ENCODE data around the gene AHCTF1.
"Not testable (repeated sequence)": the region's sequence is repeated elsewhere in the genome, so short reads cannot be mapped to it uniquely, and the experiment has no call there.

The AHCTF1 gene

GRCh38 chr1:246837418-246838117, 94.2 kb downstream of the AHCTF1 start:
- DNase-seq (ENCODE audit: low spot score) = no peak

- no peak for DNase-seq (ENCODE audit: low spot score)
Measured at GRCh38 chr1:246836209-246836966, 95.4 kb downstream of the AHCTF1 start.

DNA sequence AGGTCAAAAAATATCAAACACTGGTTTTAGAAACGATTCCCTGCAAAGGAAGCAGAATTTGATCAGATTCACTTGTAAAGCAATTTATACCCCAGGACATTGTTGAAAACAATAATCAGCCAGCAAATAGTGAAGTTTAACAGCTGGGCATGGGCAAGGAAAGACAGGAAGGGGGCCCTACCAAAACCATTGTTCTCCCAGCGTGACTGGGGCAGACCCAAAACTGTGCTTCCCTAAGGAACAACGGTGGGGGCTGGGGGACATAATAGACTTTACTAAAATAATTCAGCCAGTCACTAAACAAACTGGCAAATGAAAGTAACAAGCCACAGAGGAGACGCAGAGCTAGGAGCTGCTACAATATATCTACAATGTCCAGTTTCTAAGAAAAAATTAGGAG, 100.2 kb downstream of the AHCTF1 start:
- no peak for DNase-seq (ENCODE audit: low spot score)

DNA sequence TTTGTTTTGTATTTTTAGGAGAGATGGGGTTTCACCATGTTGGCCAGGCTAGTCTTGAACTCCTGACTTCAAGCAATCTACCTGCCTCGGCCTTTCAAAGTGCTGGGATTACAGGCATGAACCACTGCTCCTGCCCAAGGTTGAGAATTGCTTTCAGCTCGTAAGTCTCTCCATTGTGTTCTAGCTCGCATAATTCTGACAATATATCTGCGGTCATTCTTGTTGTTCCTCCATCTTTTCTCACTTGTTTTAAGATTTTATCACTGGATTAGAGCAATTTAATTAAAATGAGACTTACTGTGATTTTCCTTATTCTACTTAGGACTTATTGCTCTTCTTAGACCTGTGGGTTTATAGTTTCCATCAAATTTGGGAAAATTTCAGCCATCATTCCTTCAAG, 102.9 kb downstream of the AHCTF1 start:
- no peak for DNase-seq (ENCODE audit: low spot score)

DNA sequence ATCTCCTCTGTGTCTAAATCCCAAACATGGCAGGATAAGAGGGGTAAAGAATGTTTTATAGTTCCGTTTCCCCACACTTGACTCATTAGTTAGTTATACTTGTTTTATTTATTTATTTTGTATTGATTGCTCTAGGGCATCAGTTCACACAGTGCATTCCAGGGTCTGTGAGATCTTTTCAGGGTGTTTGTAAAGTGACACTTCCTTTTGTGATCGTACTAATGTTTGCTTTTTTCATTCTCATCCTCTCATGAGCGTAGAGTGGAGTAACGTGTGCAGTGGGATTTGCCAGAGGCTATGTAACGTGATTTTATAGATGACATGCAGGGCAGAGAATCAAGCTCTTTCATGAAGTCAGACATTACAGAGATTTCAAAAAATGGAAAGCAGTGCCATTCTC, 104.4 kb downstream of the AHCTF1 start:
- DNase-seq (ENCODE audit: low spot score) = no peak

DNA sequence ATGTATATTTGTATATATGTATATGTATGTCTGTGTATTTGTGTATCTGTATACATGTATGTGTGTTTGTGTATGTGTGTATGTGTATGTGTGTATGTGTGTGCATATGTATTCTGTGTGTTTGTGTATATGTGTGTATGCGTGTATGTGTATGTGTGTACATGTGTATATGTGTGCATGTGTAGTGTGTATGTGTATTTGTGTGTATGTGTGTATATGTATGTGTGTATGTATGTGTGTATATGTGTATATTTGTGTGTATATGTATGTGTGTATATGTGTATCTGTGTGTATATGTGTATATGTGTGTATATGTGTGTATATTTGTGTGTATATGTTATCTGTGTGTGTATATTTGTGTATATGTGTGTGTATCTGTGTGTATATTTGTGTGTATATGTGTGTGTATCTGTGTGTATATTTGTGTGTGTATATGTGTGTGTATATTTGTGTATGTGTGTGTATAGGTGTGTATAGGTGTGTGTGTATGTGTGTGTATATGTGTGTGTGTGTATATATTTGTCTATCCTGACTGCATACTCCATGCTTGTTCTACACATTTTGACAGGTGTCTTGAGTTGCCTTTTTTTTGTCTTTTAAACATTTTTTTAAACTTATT, 106.1 kb downstream of the AHCTF1 start:
- no peak for DNase-seq (ENCODE audit: low spot score)

GRCh38 chr1:246824541-246824940, 107.2 kb downstream of the AHCTF1 start:
- no peak for DNase-seq (ENCODE audit: low spot score)

GRCh38 chr1:246822154-246822553, 109.6 kb downstream of the AHCTF1 start:
- not testable (repeated sequence) for DNase-seq (ENCODE audit: low spot score)

GRCh38 chr1:246820666-246821065, 111.1 kb downstream of the AHCTF1 start:
- no peak for DNase-seq (ENCODE audit: low spot score)

- DNase-seq (ENCODE audit: low spot score) = not testable (repeated sequence)
Measured at GRCh38 chr1:246817778-246818177, 114.0 kb downstream of the AHCTF1 start.

- no peak for DNase-seq (ENCODE audit: low spot score)
Measured at GRCh38 chr1:246815693-246816270, 116.0 kb downstream of the AHCTF1 start.

DNA sequence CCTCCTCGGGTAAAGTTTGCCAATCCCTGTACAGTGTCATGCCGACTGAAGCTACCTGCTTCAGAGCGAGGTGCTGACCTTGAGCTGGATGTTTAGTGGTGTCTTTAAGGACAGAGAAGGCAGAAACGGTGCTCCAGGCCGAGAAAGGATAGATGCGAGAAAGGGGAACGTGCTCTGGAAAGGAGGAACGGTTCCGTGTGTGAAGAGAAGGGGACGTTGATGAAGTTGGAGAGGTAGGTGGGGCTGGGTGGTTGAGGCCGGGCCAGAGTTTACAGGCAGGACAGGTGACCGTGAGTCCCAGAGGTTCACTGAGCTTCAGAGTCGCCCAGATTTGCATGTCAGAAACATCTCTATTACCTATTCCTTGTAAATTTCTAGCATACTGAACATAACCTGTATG, 116.9 kb downstream of the AHCTF1 start:
- DNase-seq (ENCODE audit: low spot score) = no peak

DNA sequence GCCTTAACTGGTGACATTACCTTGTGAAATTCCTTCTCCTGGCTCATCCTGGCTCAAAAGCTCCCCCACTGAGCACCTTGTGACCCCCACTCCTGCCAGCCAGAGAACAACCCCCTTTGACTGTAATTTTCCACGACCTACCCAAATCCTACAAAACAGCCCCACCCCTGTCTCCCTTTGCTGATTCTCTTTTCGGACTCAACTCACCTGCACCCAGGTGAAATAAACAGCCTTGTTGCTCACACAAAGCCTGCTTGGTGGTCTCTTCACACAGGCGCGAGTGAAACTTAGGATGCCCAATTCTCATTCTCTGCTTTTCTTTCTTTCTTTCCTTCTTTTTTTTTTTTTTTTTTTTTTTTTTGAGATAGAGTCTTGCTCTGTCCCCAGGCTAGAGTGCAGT, 118.4 kb downstream of the AHCTF1 start:
- DNase-seq (ENCODE audit: low spot score) = not testable (repeated sequence)

DNA sequence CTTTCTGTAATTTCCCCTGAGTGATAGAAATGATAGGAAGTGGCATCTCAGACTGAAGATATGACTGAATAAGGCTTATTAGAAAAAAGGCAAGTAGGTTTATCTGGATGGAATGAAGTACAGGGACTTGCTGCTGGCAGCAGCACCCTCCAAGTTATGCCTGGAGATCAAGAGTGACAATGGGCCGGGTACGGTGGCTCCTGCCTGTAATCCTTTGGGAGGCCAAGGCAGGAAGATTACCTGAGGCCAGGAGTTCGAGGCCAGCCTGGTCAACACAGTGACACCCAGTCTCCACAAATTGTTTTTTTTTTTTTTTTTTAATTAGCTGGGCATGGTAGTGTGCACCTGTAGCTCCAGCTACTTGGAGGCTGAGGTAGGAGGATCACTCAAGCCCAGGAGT, 119.8 kb downstream of the AHCTF1 start:
- no peak for DNase-seq (ENCODE audit: low spot score)

DNA sequence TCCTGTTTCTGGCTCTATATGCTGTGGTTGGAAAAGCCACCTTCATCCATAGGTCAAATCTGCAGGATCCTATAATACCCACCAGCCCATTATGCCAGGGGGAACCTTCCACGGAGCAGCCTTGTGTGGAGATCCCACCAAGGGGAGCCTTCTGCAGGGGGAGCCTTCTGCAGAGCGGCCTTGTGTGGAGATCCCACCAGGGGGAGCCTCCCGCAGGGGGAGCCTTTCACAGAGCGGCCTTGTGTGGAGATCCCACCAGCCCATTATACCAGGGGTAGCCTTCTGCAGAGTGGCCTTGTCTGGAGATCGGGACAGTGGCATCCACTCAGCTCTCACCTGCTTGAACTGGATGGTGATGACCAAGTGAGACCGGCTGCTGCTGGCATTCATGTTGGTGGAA, 122.3 kb downstream of the AHCTF1 start:
- DNase-seq (ENCODE audit: low spot score) = no peak

DNA sequence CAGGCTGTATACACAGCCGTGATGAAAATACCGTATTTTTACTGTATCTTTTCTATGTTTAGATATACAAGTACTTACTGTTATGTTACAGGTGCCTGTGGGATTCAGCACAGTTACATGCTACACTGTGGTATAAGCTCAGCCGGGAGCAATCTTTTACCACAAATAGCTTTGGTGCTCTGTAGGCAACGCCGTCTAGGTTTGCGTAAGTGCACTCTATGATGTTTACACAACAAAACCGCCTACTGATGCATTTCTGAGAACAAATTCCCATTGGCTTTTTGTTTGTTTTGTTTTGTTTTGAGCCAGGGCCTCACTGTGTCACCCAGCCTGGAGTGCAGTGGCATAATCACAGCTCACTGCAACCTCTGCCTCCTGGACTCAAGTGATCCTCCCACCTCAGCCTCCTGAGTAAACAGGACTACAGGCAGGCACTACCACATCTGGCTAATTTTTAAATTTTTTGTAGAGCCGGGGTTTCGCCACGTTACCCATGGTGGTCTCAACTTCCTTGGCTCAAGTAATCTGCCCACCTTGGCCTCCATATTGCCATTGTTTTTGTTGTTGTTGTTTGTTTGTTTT, 126.5 kb downstream of the AHCTF1 start:
- DNase-seq (ENCODE audit: low spot score) = no peak

GRCh38 chr1:246803883-246804282, 127.9 kb downstream of the AHCTF1 start:
- DNase-seq (ENCODE audit: low spot score) = no peak

DNA sequence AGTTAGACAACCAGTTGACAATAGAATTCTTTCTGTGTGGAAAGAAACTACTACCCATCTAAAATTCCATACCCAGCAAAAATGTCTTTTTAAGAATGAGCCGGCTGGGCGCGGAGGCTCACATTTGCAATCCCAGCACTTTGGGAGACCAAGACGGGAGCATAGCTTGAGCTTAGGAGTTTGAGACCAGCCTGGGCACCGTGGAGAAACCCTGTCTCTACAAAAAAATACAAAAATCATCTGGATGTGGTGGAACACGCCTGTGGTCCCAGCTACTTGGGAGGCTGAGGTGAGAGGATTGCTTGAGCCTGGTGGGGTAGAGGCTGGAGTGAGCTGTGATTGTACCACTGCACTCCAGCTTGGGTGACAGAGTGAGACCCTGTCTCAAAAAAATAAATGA, 128.4 kb downstream of the AHCTF1 start:
- DNase-seq (ENCODE audit: low spot score) = no peak

- no peak for DNase-seq (ENCODE audit: low spot score)
Measured at GRCh38 chr1:246801241-246802020, 130.3 kb downstream of the AHCTF1 start.

DNA sequence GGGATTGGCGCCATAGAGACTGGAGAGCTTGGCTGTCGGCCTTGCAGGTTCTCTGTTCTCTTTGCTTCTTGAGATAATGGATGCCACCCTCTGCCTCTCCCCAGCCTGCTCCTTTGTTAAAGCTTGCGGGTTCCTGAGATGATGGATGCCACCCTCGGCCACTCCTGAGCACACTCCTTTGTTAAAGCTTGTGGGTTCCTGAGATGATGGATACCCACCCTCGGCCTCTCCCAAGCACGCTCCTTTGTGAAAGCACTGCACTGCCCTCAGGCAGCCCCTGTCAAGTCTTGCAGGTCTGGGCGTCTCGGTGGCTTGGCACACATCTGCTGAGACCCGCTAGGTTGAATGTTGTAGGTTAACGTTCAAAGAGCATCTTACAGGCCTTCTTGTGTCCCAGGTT, 131.0 kb downstream of the AHCTF1 start:
- no peak for DNase-seq (ENCODE audit: low spot score)

- no peak for DNase-seq (ENCODE audit: low spot score)
Measured at GRCh38 chr1:246800356-246800755, 131.4 kb downstream of the AHCTF1 start.
